ENCODE data around the gene OR4C46.
"Not testable (repeated sequence)": the region's sequence is repeated elsewhere in the genome, so short reads cannot be mapped to it uniquely, and the experiment has no call there.

OR4C46 gene

GRCh38 chr11:54603898-54604297, at the start of gene OR4C46:
TSS of gene OR4C46 (minus strand) at chr11:54603998. CDS start at chr11:54603998, 0 bp downstream.
- no peak for DNase-seq

GRCh38 chr11:54645606-54646005, 41.8 kb upstream of the OR4C46 start:
- not testable (repeated sequence) for DNase-seq

GRCh38 chr11:54561439-54561838, 42.4 kb downstream of the OR4C46 start:
- not testable (repeated sequence) for DNase-seq

- DNase-seq: no peak
Measured at GRCh38 chr11:54558919-54559318, 44.9 kb downstream of the OR4C46 start.

- DNase-seq: no peak
Measured at GRCh38 chr11:54558407-54558806, 45.4 kb downstream of the OR4C46 start.
